ENCODE measurements around the gene HOXB7.
A peak's percentile ranks its signal among the peaks of the same experiment; 100 is the strongest.

HOXB7 gene

DNA sequence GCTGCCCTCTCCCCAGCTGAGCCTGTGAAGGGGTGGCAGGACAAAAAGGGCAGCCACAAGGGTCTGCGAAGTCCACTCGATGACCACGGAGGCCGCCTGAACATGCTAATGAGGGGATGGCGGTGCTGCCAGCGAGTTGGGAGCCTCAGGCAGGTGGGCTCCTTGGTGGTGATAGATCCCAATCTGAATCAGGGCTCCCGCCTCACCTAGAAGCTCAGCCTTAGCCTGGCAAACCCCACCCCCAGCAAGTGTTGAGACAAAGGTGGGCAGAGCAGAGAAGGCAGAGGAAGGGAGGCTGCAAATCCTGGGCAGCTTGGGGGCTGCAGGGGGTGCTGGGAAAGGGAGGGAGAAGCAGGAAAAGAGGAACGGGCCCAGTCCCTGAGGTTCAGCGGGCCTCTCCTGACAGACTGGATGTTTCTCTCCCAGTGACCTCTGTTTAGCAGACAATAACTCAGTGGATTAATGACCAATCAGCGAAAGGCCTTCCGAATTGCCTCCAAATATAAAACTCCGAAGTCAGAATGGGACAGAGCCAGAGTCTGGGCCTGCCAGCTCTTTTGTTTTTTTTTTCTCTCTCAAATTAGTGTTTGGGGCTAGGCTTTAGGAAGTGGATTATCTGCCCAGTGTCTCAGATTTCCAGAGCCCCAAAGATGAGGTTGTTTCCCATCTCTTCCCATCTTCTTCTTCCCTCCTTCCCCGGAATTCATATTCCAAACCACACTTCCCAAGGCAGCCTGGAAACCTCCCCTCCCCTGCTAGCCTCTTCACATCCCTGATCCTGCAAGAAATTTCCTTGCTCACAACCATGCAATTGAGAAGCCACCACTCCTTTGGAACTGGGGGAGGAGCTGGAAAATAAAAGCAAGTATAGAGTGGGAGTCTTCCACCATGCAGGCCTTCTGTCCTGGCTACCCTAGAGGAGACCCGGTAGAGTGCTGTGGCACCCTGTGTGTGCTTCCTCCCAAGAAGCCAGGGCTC, 50.7 kb downstream of the HOXB7 start:
- Histone ChIP-seq H3K27ac (no peak overlapping the region), H3K9me3 (no peaks in the 10 kb centered on the region), H3K4me3 (no peak overlapping the region), H3K27me3 (peaks cover 0 to 7% of the 10 kb centered on the region in 2 donors), H3K4me1 (peaks cover 0 to 38% (median 26%) of the 10 kb centered on the region in 4 donors), H3K36me3 (no peaks in the 10 kb centered on the region)
- no peak for DNase-seq
- TF ChIP-seq, protein P1, sequence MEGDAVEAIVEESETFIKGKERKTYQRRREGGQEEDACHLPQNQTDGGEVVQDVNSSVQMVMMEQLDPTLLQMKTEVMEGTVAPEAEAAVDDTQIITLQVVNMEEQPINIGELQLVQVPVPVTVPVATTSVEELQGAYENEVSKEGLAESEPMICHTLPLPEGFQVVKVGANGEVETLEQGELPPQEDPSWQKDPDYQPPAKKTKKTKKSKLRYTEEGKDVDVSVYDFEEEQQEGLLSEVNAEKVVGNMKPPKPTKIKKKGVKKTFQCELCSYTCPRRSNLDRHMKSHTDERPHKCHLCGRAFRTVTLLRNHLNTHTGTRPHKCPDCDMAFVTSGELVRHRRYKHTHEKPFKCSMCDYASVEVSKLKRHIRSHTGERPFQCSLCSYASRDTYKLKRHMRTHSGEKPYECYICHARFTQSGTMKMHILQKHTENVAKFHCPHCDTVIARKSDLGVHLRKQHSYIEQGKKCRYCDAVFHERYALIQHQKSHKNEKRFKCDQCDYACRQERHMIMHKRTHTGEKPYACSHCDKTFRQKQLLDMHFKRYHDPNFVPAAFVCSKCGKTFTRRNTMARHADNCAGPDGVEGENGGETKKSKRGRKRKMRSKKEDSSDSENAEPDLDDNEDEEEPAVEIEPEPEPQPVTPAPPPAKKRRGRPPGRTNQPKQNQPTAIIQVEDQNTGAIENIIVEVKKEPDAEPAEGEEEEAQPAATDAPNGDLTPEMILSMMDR (IDR thresholded peaks at IDR 0.05): no peak
- intact Hi-C loops (cut with DNase I; ENCODE audit: low total_unique reads): no loop called here

DNA sequence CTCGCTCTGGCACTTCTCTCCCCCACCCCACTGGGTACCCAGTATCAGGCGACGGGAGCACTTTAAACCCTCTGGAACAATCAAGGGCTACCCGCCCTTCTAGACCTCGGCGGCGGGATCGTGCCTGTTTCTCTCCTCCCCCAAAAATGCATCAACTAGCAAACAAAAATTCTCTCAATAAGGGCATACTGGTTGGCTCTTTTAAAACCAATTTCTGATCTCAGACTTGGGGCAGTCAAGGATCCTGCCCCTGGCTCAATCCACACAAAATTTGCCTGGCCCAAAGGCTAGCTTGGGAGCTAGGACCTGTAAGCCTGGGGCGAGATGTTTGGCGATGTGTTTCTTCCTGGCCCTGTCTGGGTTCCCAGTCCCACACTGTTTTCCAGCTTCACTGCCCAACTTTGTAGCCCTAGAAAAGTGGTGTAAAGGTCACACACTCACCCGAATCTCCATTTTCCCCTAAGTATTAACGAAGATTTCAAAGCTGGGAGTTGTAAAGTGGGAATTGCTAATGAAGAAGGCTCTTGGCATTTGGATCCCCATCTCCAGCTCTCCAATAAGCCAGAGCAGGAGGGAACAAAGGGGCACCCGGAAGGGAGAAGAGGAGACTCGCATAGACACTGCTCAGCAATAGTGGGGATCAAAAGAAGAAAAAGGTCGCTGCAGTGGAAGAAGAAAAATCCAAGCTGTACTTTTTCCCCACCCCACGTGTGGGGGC, 51.5 kb downstream of the HOXB7 start:
- peaks cover 0 to 42% (median 22%) of the 10 kb centered on the region in 4 donors for H3K4me1 ChIP-seq
- no peaks in the 10 kb centered on the region for H3K9me3 ChIP-seq
- intact Hi-C loops (cut with DNase I; ENCODE audit: low total_unique reads): no loop called here
- peaks cover 0 to 6% of the 10 kb centered on the region in 2 donors for H3K27me3 ChIP-seq
- no peak overlapping the region for H3K27ac ChIP-seq
- TF ChIP-seq, protein P1 (IDR thresholded peaks at IDR 0.05): no peak
- H3K4me3 ChIP-seq: no peak overlapping the region
- H3K36me3 ChIP-seq: no peaks in the 10 kb centered on the region
- DNase-seq: no peak

DNA sequence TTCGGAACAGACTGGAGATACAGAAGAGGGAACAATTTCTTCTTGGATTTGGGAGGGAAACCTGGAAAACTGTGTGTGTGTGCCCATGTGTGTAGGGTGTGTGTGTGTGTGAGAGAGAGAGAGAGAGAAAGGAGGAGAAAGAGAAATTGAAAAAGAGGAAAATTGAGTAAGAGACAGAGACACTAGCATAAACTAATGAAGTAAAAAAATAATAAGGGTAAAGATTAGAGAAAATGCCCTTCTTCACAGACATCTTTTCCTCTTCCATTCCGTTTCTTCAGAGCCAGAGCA, 52.0 kb downstream of the HOXB7 start:
- Histone ChIP-seq H3K36me3 (no peaks in the 10 kb centered on the region), H3K27me3 (peaks cover 0 to 1% of the 10 kb centered on the region in 2 donors), H3K9me3 (no peaks in the 10 kb centered on the region), H3K27ac (peak overlapping the region in 1 of 2 donors; percentile 88), H3K4me3 (no peak overlapping the region), H3K4me1 (peaks cover 0 to 41% (median 17%) of the 10 kb centered on the region in 4 donors)
- intact Hi-C loops (cut with DNase I; ENCODE audit: low total_unique reads): no loop called here
- TF ChIP-seq, protein P1 (IDR thresholded peaks at IDR 0.05): no peak
- DNase-seq: no peak

DNA sequence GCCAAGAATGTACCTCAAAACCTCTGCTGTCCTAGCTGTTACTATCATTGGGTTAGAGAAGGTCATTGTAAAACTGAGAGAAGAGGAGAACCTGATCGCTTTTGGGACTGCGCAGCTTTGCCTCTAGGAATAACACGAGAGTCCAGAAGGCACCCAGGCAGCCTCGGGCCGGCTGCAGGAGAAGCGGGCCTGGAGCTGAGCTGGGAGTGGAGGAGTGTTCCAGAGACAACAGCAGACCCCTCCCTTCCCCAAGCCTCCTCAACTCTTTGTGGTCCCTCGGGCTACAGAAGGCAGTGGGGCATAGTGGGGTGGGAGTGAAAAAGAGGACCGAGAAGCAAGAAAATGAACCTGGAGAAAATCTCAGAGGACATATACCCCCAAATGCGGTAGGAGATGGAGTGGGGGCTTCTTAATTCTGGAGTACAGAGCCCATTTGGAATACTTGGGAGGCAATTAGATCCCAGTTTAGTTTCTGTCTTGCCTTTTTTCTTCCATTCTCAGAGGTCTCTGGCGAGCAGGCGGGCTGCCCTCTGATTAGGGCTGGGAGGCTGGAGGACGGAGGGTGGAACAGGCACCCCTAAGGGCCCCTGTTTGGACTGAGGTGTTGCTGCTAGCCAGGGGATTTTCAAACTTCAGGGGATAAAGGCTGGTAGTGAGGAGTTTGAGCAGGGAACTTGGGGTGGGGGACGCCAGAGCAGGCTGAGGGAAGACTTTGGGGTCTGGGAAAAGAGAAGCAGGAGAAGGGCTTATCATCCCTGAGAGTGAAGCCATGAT, 52.6 kb downstream of the HOXB7 start:
- intact Hi-C loops (cut with DNase I; ENCODE audit: low total_unique reads): no loop called here
- TF ChIP-seq, protein P1 (IDR thresholded peaks at IDR 0.05): no peak
- no peak for DNase-seq
- no peak overlapping the region for H3K4me3 ChIP-seq
- no peaks in the 10 kb centered on the region for H3K36me3 ChIP-seq
- peaks cover 0 to 37% (median 15%) of the 10 kb centered on the region in 4 donors for H3K4me1 ChIP-seq
- H3K27me3 ChIP-seq: no peaks in the 10 kb centered on the region
- no peaks in the 10 kb centered on the region for H3K9me3 ChIP-seq
- peak overlapping the region in 1 of 2 donors; percentile 88 for H3K27ac ChIP-seq
